ENCODE results near the gene JPH3.
A peak's percentile ranks its signal among the peaks of the same experiment; 100 is the strongest.

Gene JPH3

DNA sequence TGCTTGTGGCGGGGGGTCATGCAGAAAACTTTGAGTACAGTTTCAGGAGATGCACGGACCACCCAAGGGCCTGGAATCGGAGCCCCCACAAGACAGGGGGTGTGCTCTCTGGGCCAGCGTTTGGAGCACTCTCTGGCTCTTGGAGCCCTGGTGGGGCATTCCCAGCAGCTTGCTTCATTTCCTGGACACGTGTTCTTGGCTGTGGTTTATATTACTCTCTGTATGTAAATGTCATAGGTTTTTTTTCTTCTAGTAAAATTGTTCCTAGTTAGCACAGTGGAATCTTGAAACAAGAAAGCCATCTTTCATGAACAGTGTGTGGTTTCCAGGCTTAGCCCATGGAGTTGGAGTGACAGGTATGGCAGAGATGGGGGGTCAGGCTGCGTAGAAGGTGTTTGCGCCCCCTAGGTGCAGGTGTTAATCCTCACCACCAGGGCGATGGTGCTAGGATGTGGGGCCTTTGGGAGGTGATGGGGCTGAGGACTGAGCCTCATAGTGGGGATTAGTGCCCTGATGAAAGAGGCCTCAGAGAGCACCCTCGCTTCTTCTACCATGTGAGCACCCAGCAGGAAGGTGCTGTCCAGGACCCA, 79.8 kb downstream of the JPH3 start:
- DNase-seq (ENCODE audit: low read depth): peak; percentile 58

DNA sequence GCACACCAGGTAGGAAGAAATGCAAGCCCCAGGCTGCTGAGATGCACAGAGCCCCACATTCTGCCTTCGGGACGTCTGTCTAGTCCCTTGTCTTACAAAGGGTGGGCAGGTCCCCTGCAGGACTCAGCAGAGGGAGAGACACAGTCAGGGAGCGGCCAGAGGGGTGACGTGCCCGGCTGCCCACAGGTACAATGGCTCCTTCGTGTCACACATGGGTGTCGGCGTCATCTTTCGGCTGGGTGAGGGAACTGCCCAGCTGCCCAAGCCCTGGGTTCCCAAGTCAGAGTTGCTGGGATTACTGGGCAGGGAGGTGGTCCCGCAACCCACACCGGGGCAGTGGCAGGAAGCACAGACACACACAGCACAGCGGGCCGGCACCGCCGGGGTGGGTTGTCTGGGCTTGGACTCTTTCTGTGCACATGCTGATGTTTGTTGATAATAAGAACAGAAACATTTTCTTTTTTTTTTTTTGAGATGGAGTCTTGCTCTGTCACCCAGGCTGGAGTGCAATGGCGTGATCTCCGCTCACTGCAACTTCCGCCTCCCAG, 80.6 kb downstream of the JPH3 start:
- DNase-seq (ENCODE audit: low read depth): no peak

DNA sequence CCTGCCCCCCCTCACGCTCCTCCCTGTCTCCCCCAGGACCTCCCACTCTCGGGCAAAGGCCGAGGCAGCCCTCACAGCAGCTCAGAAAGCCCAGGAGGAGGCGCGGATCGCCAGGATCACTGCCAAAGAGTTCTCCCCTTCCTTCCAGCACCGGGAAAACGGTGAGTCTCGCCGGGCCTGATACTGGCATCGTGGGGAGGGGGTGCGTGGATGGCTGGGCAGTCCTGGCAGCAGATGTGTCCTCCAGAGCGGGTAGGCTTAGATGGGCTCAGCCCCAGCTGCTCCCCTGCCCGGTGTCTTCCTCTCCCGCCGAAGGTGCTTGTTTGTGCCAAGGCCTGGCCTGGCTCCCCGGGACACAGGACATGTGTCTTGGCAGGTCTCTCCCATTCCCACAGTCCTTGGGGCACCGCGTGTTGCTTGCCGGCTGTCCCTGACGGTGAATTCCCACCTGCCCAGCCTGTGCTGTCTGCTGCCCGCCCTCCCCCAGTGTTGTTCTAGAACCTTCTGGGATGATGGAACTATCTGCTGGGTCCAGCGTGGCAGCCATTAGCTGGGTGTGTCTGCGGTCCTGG, 81.9 kb downstream of the JPH3 start:
- DNase-seq (ENCODE audit: low read depth): no peak

DNA sequence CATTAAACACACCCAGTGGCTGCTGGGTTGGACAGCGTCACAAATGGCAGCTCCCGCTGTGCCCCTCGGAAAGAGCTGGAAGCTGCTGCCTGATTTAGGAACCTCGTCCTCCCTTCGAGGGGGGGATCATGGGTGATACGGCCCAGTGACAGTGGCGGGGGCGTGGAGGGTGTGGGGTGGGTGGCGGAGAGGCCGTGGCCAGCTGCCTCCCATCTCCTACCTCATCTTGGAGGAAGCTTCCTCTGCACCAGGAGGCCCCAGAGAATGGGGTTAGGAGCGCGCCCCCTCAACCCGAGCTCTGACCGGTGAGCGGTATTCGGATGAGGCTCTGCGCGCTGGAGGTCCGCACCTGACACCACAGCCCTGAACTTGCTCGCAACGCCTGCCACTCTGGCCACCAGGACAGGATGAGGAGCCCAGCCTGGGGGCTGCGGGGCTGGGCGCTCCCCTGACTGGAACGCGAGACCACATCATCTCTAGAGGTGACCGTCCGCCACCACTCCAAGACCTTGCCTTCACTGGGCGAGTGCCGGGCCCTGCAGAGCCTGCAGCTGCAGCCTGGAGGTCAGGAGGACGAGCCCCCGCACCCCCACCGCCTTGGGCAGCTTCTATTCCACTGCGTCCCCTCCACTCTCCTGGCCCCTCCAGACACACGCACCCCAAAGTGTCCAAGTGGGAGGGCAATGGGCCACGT, 82.5 kb downstream of the JPH3 start:
- no peak for DNase-seq (ENCODE audit: low read depth)

DNA sequence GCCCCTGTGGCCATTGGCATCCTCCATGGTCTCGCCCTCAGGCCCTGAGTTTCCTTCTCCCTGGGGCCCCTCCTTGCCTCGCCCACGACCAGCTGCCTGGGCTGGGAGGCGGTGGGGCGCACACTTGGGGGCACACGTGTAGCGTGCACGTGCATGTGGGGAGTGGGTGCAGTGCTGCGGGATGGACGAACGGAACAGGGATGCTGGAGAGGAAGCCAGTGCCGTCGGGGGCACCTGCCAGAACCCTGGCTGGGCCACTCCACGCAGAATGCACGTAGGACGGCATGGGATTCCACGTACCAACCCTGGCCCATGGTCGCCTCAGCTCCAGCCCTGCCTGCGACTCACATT, 83.1 kb downstream of the JPH3 start:
- no peak for DNase-seq (ENCODE audit: low read depth)

DNA sequence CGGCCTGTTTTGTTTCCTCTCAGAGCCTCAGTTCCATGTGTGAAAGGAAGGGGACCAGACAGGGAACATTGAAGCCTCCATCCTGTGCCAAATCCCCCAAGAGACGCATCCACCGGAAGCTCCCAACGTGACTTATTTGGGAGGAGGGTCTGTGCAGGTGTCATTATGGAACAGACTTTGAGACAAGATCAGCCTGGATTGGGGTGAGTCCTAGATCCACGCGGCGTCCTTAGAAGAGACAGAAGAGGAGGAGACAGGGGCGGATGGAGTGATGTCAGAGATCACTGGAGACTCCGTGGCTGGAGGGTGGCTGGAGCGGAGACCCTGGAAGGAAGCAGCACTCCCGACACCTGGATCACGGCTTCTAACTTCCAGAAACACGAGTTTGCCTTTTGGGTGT, 83.5 kb downstream of the JPH3 start:
- no peak for DNase-seq (ENCODE audit: low read depth)

DNA sequence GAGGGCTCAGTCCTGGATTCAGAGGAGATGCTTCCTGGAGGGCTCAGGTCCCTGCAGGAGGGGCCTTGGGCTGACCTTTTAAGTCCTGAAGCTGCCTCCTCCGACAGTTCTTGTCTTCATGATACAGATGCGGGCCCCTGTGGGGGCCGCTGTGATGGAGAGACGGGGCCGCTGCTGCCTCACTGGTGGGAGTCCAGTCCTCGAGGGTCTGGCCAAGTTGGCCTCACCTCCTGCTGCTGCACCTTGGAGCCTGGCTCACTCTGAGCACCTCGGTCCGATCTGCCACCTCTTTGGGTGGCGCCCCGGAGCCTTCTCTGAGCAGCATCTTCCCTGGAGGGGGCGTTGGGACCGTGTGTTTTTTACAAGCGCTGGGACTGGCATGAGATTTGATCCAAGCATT, 84.4 kb downstream of the JPH3 start:
- DNase-seq (ENCODE audit: low read depth): no peak

DNA sequence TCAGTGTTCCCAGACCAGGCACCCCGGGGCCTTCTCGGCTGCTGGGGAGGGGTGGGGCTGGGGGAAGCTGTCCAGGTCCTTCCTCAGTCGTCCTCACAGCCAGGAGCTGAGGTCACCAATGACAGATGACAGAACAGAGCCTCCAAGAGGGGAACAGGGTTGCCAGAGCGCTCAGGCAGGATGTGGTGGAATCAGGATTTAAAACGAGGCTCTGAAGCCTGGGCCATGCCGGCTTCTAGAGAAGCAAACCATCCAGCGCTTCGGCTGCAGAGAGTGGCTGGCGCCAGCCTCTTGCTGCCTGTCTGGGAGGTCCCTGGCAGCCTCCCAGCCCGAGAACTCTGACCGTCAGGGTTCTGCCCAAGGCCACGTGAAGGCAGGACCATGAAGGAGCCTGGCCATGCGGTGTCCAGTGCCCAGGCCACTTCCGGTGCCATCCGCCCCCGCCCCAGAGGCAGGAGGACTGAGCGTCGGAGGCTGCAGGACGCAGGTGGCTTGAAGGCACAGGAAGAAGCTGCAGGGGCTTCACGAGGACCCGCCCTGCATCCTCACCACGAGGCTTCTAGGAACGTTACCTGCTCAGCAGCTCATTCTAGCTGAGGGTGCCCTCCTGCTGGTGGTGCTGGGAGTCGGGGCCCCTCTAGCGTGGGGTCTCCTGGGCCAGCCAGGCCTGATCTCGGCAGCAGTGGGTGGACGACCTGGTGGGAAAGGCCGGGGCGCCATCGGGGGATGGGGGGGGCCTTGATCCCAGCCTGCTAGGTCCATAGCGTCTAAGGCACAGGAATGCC, 85.0 kb downstream of the JPH3 start:
- peak; percentile 16 for DNase-seq (ENCODE audit: low read depth)

DNA sequence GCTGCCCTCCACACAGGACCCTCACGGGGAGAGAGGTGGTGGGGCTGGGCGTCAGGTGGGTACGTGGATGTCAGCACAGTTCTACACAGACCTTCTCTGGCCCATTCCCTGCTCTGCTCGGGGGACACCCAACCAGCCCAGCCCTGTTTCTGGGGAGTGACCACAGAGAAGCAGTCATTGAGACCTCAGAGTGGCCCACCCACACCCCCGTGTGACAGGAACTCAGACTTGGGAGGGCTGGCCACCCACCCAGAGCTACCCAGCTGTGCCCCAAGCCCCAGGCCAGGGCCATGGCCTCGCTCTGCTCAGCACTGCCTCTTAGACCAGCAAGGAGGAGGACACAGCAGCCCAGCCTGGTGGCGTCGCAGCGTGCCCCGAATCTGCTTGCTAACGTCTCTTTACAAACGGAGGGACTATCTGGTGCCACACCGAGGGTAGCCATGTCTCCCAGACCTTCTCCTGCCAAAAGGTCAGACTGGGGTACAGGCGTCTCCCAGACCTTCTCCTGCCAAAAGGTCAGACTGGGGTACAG, 85.8 kb downstream of the JPH3 start:
- no peak for DNase-seq (ENCODE audit: low read depth)

DNA sequence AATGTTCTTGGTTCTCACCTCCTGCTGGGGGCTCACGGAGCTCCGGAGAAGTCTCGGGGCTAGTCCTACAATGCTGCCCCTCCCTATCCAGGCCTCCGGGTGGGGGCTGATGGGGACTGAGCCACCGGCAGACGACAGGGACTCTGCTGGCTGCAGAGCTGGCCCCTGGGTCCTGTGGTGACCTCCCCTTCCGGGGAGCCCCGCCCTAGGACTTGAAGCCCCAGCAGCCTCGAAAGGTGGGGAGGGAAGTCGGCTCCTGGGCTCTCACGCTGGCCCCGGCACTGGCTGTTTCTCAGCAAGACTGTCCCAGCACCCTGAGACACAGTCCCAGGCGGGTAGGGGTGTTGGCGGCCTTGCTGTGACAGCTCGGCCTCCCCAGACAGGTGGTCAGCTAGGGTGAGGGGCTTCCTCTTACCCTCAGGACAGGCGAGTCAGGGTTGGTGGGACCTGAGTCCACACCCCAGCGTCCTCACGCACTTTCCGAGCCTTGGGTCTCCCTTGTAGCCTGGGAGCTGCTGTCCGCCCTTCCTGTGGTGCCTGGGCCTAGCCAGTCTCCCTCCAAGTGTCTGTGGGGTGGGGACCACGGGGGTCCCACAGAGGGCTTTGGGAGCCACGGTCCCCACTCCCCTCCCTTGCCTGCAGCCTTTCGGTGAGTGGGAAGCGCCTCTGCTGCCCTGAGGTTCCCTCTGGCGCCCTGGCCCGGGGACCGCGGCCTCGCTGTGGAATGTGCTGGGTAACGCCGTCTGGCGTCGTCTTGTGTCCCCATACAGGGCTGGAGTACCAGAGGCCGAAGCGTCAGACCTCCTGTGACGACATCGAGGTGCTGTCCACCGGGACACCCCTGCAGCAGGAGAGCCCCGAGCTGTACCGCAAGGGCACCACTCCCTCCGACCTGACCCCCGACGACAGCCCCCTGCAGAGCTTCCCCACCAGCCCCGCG, 86.8 kb downstream of the JPH3 start:
- DNase-seq (ENCODE audit: low read depth): no peak

DNA sequence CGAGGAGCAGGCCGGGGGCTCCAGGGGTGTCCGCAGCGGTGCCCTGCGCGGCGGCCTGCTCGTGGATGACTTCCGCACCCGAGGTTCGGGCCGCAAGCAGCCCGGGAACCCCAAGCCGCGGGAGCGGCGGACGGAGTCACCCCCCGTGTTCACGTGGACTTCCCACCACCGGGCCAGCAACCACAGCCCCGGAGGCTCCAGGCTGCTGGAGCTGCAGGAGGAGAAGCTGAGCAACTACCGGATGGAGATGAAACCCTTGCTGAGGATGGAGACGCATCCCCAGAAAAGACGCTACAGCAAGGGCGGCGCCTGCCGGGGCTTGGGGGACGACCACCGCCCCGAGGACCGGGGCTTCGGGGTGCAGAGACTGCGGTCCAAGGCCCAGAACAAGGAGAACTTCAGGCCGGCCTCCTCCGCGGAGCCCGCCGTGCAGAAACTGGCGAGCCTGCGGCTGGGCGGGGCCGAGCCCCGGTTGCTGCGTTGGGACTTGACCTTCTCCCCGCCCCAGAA, 87.7 kb downstream of the JPH3 start:
- DNase-seq (ENCODE audit: low read depth): no peak

DNA sequence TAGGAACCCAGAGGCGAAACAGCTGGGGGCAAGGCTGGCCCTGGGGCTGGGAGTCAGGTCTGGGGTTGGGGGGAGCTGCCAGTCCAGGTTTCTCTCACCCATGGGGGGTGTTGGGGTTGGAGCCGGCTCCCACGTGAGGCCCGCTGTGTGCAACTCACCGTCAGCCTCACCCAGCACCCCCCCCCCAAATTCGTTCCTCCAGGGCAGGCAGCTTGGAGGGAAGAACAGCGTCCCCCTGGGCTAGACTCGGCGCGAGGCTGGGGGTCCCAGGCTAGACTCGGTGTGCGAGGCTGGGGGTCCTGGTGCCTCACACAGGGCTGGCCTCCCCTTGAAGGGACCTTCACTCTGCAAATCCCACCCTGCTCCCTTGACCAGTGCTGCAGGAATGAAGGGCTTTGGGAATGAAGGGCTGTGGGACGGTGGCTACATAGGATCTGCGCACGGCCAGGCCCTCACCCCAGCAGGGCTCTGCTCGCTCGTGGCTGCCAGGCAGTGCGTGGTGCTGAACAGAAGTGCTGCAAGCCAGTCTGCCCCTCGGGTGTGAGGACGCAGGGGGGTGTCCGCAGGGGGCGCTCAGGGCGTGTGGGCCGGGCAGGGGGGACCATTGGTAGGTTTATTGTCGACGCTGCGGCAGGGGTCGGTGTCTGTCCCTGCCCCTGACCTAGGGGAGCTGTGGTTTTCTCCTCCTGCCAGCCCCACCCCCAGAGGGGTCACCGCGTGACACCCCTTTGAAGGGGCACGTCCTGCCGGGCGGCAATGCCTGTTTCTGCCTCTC, 88.8 kb downstream of the JPH3 start:
- no peak for DNase-seq (ENCODE audit: low read depth)

DNA sequence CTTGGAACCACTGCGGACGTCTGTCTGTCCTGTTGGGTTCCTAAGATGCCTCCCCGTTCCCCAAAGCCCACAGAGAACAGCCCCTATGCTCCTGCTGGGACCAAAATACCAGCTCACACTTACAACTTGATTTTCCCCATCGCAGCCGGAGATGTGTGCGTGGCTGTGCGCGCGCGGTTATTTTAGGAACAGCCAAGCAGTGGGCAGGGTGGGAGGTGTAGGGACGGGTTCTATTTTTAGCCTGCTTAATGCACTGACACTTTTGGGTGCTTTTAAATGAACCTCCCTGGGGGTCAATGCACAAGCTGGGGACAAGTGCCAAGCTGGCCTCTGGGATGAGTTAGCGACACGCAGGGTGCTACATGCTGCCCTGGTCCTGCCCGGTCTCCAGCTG, 89.4 kb downstream of the JPH3 start:
- DNase-seq (ENCODE audit: low read depth): no peak

DNA sequence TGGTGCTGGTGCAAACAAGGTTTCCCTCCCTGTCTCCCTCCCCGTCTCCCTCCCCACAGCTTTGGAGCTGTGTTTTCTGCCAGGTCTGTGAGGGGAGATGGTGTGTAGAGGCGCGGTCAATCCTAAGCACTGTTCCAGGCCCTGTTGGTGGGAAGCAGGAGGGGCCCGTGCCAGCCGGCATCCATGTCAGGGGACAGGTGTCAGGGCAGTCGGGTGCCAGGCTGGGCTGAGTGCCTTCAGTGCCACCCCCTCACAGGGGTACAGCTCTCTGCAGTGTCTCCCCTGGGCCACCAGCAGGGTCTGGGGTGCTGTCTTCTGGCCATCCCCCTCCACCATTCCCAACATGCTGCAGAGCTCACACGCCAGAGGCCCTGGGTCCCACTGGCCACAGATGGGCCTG, 89.9 kb downstream of the JPH3 start:
- DNase-seq (ENCODE audit: low read depth): no peak

DNA sequence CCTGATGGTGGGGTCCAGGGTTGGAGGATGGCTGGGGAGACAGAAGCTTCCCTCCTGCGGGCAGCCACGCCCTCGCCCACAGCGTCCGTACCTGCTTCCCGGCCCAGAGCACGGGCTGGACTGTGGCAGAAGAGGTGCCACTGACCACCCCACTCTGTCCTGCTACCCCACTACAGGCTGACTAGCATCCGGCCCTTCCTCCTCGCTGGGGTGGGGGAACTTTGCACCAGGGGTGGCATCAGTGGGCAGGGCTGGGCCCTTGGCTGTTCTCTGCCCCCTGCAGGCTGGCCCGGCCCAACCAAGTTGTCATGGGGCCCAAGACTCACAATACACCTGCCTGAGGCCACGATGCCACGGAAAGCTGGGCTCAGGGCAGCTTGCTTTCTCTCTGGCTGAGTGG, 90.4 kb downstream of the JPH3 start:
- no peak for DNase-seq (ENCODE audit: low read depth)

DNA sequence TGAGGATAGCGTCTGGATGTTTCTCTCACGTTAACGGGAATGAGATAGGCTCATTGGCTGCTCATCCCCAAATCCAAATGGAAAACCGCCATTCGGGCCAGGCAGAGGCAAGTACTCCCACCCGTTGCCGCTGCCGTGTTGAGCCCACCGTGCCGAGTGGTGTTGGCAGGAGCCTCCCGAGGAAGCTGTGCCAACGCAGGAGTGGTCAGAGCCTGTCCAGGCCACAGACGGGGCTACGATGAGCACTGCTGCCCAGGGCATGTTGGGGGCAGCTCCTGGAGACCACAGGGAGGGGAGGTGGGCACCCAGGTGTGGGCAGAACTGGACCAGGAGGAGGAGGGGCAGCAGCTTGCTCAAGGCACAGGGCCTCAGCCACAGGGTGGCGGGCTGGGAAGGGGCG, 91.5 kb downstream of the JPH3 start:
- no peak for DNase-seq (ENCODE audit: low read depth)

DNA sequence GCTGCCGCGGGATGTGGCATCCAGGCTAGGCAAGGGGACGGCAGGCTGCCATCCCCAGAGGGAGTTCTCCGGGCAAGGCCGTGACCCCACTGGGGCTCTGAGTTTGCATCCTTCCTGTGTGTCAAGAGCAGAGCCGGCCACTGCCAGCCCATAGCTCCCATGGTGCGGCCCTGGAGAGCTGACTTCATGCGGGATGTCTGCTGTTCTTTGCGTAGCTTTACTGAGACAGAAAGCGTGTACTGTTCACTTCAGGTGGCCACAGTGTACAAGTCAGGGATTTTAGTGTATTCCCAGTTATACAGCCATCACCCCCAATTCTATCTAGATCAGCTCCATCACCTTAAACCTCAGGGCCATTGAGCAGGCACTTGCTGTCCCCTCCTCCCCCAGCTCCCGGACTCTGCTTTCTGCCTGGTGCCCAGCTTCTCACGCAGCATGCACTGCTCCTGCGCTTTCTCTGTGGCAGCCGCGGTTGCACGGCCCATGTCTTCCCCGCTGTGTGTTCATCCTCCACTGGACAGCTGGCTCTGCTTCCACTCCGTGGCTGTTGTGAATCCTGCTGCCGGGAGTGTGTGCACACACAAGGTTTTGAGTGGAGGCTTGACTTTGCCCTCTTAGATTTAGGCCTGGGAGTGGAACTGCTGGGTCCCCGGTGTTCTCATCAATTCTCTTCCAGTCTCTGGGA, 92.3 kb downstream of the JPH3 start:
- no peak for DNase-seq (ENCODE audit: low read depth)

DNA sequence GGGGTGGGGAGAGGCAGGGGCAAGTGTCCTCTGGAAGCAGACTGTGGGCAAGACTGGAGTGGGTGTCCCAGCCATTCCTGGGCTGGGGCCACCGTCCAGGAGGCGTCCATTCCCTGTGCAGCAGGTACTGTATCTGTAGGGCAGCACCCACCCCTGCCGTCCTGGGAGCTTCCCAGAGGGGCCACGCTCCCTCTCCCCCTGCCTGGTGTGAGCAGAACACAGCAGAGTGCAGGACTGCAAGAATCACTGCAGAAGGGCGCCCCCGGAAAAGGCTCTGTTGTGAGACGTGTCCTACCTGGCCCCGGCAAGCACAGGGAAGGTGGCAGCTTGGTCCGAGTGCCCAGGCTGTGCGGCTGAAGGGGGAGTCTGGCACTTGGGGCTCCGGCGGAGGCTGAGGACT, 93.2 kb downstream of the JPH3 start:
- DNase-seq (ENCODE audit: low read depth): no peak

DNA sequence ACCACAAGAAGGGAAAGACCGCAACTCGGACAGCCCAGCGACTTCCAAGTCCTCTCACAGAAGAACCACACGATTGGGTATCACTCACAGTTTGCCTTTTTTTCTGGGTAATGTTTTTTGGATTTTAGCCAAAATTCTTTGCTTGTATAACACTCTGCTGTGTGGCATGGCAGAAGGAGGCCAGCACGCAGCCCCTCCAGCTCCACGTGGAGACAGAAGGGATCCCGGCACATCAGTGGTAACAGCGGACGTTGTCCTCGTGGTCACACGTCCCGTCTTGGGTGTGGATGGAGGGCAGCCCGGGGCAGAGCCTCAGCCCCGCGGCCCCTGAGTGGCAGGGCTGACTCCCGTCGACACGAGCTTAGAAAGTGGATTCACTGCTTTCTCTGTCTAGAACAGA, 94.4 kb downstream of the JPH3 start:
- no peak for DNase-seq (ENCODE audit: low read depth)

DNA sequence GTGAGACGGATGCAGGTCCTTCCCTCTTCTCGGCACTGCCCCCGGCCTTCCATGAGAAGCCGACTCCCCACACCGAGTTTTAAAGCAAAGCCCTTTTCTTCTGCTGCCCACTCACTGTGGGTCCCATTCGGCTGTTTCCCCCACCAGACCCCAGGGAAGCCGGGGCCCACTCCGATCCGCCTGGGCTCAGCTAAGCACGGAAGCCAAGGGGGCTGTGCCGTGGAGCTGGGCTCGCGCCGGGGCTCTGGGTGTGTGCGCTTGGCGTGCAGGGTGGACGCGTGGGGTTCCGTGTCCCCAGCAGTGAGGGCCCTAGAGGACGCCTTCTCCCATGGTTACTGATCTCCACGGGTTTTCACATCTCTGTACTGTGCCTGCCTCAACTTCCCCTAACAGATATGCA, 94.9 kb downstream of the JPH3 start:
- DNase-seq (ENCODE audit: low read depth): no peak
